ENCODE measurements around the gene TIFAB. TPM values are rescaled to one million over a fixed set of nuclear protein-coding genes. Genes with fewer than 3 reads are reported as not detected.
A peak's percentile ranks its signal among the peaks of the same experiment; 100 is the strongest.

The TIFAB gene
- total RNA-seq, 1 donor from 2014 or later = not detected

DNA sequence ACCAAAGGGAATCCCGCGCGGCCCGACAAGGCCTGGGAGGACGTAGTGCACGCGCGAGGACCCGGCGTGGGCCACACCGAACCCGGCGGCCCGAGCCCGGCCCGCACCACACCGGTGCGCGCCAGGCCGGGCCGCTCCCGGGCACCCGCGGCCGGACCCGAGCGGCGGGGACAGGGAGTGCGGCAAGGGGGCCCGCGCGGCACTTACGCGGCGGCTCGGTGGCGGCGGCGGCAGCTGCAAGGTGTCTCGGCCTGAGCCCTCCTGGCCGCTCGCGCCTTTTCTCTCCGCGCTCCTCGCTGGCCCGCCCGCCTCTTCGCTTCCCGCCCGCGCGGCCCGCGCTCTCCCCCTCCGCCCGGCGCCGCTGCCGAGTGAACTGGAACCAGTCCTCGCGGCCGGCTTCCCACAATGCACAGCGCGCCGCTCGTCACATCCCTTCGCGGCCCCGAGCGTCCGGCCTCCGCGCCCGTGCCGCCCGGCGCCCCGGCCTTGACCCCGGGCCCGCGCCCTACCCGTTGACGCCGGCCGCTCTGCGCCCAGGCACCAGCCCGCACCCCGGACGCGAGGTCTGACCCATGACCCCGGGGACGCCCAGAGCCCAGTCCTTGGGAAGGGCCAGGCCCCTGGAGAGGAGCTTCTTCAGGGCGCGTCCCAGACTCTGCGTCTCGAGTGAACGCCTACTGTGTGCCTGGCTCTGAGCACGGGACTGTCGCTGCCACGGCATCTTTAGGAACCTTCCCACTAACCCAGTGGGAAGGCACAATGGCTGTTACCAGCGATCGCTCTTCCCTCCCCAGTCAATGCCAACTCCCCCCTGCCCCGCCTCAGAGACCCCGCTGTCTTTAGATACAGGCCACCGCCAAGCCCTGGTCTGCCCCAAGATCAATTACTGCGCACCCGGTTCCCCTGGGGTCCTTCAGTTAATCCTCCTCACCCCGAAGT, 53.0 kb downstream of the TIFAB start, which contains the start of gene MACROH2A1:
TSS of gene MACROH2A1 (minus strand) at position 377 of the 939 bp plus-strand sequence. CDS start 10,138 bp downstream, outside the sequence.
- TF ChIP-seq, protein P1, sequence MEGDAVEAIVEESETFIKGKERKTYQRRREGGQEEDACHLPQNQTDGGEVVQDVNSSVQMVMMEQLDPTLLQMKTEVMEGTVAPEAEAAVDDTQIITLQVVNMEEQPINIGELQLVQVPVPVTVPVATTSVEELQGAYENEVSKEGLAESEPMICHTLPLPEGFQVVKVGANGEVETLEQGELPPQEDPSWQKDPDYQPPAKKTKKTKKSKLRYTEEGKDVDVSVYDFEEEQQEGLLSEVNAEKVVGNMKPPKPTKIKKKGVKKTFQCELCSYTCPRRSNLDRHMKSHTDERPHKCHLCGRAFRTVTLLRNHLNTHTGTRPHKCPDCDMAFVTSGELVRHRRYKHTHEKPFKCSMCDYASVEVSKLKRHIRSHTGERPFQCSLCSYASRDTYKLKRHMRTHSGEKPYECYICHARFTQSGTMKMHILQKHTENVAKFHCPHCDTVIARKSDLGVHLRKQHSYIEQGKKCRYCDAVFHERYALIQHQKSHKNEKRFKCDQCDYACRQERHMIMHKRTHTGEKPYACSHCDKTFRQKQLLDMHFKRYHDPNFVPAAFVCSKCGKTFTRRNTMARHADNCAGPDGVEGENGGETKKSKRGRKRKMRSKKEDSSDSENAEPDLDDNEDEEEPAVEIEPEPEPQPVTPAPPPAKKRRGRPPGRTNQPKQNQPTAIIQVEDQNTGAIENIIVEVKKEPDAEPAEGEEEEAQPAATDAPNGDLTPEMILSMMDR (IDR thresholded peaks at IDR 0.05) = no peak
- Histone ChIP-seq H3K27me3 (no peaks in the 10 kb centered on the region), H3K4me1 (peaks cover 10 to 30% of the 10 kb centered on the region in 2 donors), H3K36me3 (no peaks in the 10 kb centered on the region), H3K9me3 (no peaks in the 10 kb centered on the region), H3K4me3 (peak within 1 kb of the TSS; percentile 98 to 99), H3K27ac (peak within 1 kb of the TSS; percentile 78 to 88)
- intact Hi-C loops (cut with DNase I) = no loop called here
- DNase-seq (ENCODE audit: low spot score in 2 of 2) = peak; percentile 39 to 94

DNA sequence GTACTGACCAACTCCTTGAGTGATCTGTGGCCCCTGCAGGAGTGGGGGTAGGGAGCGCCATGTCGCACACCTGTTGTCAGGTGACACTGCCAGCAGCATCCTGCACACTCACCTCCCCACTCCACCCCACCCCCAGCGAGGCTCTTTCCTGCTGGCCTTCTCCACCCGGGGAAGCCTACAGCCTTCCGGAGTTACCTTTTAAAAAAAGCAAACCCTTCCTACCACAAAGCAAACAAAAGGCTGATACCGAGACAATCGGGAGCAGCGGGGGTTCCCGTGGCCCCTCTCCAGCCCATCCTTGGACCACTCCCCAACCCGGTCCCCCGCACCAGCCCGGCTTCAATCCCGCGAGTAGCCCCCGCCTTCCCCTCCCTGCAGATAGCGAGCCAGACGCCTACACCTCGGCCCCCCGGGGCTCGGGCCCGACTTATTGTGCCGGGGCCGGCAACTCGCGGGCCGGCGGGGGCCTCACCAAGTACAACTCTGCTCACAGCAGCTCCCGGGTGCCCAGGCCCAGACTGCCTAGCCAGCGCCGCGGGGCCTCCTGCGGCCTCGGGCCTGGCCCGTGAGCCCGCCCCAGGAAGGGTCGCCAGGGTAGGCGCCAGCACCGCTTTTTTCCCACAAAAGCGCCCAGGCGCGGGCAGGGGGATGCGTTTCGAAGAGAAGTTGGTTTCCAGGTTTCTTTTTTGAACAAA, 53.8 kb downstream of the TIFAB start:
- no peaks in the 10 kb centered on the region for H3K36me3 ChIP-seq
- H3K4me1 ChIP-seq = peaks cover 10 to 30% of the 10 kb centered on the region in 2 donors
- DNase-seq (ENCODE audit: low spot score in 2 of 2) = no peak
- H3K27me3 ChIP-seq = no peaks in the 10 kb centered on the region
- peak overlapping the region; percentile 78 to 88 for H3K27ac ChIP-seq
- H3K9me3 ChIP-seq = no peaks in the 10 kb centered on the region
- intact Hi-C loops (cut with DNase I) = no loop called here
- peak overlapping the region; percentile 98 to 99 for H3K4me3 ChIP-seq
- TF ChIP-seq, protein P1 (IDR thresholded peaks at IDR 0.05) = no peak

Other genes with a start within 250 kb of the TIFAB start
- 216 TPM for gene MACROH2A1, start 53.1 kb downstream of the TIFAB start, total RNA-seq
- not detected for gene DCANP1, start 5.0 kb downstream of the TIFAB start, total RNA-seq
- not detected for gene NEUROG1, start 83.6 kb upstream of the TIFAB start, total RNA-seq
- 45.3 TPM for gene CXCL14, start 126.6 kb upstream of the TIFAB start, total RNA-seq